CD4-positive, alpha-beta memory T cell (primary cell): Measurements from ENCODE around the gene UCK2. TPM values are rescaled to one million over a fixed set of nuclear protein-coding genes. Genes with fewer than 3 reads are reported as not detected.
A peak's percentile ranks its signal among the peaks of the same experiment; 100 is the strongest.

ENCODE experiments used
- CTCF ChIA-PET: fragments of 350-600 bp; sonication (Branson Sonifier 250); formaldehyde crosslinking; loops from one replicate; lab custom pipeline; 2021; ENCODE audit warnings: inconsistent platforms; ENCODE audit not compliant: partially characterized antibody; lab: Charles Lee
- POLR2A ChIA-PET: fragments of 350-600 bp; sonication (Branson Sonifier 250); formaldehyde crosslinking; loops from one replicate; lab custom pipeline; 2021; ENCODE audit not compliant: partially characterized antibody; lab: Charles Lee
- DNase-seq, 5 donors: peaks; one replicate each; pipeline versions ENCODE4 v3.0.0 to v3.0.0-alpha.2; 2020 to 2022; ENCODE audit warnings: mixed read lengths in 1 of 5
- H3K27ac ChIP-seq: one replicate; pipeline ENCODE4 v1.7.0; 2013; ENCODE audit warnings: low read depth, low read length
- H3K27me3 ChIP-seq: 2 replicates; pipeline ENCODE4 v1.7.0; 2013; ENCODE audit warnings: mild to moderate bottlenecking, low read length, moderate library complexity; ENCODE audit not compliant: insufficient read depth
- H3K36me3 ChIP-seq: 2 replicates; pipeline ENCODE4 v1.7.0; 2013; ENCODE audit warnings: mild to moderate bottlenecking, low read length, moderate library complexity; ENCODE audit not compliant: insufficient read depth
- H3K4me1 ChIP-seq: 2 replicates; pipeline ENCODE4 v1.7.0; 2013; ENCODE audit warnings: mild to moderate bottlenecking, low read length, moderate library complexity; ENCODE audit not compliant: insufficient read depth
- H3K4me3 ChIP-seq, 2 donors: one replicate each; pipeline ENCODE4 v1.7.0; 2013; ENCODE audit warnings: low read length in 2 of 2, mild to moderate bottlenecking in 1 of 2
- H3K9me3 ChIP-seq, 2 donors: one replicate each; pipeline ENCODE4 v1.7.0; 2013; ENCODE audit warnings: low read length in 2 of 2, control low read depth in 1 of 2; ENCODE audit not compliant: control insufficient read depth in 1 of 2
- H3K27ac Mint-ChIP-seq, 7 donors: one replicate each; pipeline ENCODE4 v1.8.0; 2020 to 2021; ENCODE audit warnings: mixed read lengths in 7 of 7, mild to moderate bottlenecking in 6 of 7, inconsistent platforms in 3 of 7, moderate library complexity in 3 of 7
- H3K27me3 Mint-ChIP-seq, 2 donors: one replicate each; pipeline ENCODE4 v1.8.0; 2020 to 2021; ENCODE audit warnings: mixed read lengths in 2 of 2
- H3K36me3 Mint-ChIP-seq, 2 donors: one replicate each; pipeline ENCODE4 v1.8.0; 2020 to 2021; ENCODE audit warnings: mixed read lengths in 2 of 2, inconsistent platforms in 1 of 2, mild to moderate bottlenecking in 1 of 2
- H3K4me1 Mint-ChIP-seq, 4 donors: one replicate each; pipeline ENCODE4 v1.8.0; 2020 to 2021; ENCODE audit warnings: mixed read lengths in 4 of 4, mild to moderate bottlenecking in 1 of 4
- H3K4me3 Mint-ChIP-seq, 8 donors: one replicate each; pipeline ENCODE4 v1.8.0; 2020 to 2021; ENCODE audit warnings: mixed read lengths in 8 of 8, mild to moderate bottlenecking in 7 of 8, moderate library complexity in 6 of 8, inconsistent platforms in 3 of 8
- H3K9me3 Mint-ChIP-seq, 8 donors: one replicate each; pipeline ENCODE4 v1.8.0; 2020 to 2021; ENCODE audit warnings: mixed read lengths in 8 of 8, mild to moderate bottlenecking in 5 of 8, inconsistent platforms in 3 of 8, moderate library complexity in 1 of 8
- intact Hi-C: fragments of 100-400 bp; cut with micrococcal nuclease; formaldehyde crosslinking; loops from one replicate; pipeline ENCODE4 v1.15.1; 2023
- polyA plus RNA-seq, 2 donors: library from polyadenylated mRNA; unstranded; fragments of 300-500 nt; fragmentation: Illumina TruSeq; gene quantifications; one replicate each; pipeline ENCODE4 v1.2.3, GENCODE V29; 2021
- total RNA-seq, 2 experiments: library from RNA; stranded (reverse); gene quantifications; one replicate each; pipeline ENCODE4 v1.2.3, GENCODE V29; 2021

The UCK2 gene
- total and polyA plus RNA-seq, 4 experiments from 2014 or later = 2.1 to 5.6 (median 4.1) TPM

DNA sequence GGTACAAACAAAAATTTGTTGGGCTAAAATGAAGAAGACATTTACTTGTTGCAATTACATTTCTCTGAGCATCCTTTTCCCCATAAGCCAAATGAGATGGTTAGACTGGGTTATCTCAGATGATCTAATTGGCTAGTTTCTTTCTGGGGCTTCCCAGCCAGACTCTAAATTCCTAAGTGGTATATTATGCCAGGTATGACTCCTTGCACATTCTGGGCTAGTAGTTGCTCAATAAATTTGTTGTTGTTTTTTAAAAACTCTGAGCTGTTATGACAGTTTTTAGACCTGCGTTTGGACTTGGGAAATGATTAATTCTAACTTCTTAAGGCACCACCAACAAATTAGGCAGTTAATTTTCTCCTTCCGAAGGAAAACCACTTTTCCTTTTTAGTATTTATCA, 66.1 kb downstream of the UCK2 start:
- intact Hi-C loops = no loop called here
- no peaks in the 10 kb centered on the region for H3K9me3 Mint-ChIP-seq
- H3K36me3 Mint-ChIP-seq = peaks cover 4 to 6% of the 10 kb centered on the region in 2 donors
- no peak overlapping the region for H3K4me3 Mint-ChIP-seq
- H3K27me3 Mint-ChIP-seq = no peaks in the 10 kb centered on the region
- H3K27ac Mint-ChIP-seq = no peak overlapping the region
- Histone ChIP-seq H3K36me3 (no peaks in the 10 kb centered on the region), H3K27me3 (no peaks in the 10 kb centered on the region), H3K4me3 (no peak overlapping the region), H3K9me3 (no peaks in the 10 kb centered on the region), H3K4me1 (peaks cover 6% of the 10 kb centered on the region), H3K27ac (no peak overlapping the region)
- DNase-seq = no peak
- H3K4me1 Mint-ChIP-seq = peaks cover 6 to 10% (median 9%) of the 10 kb centered on the region in 4 donors
- ChIA-PET POLR2A (no interaction called here), CTCF (no interaction called here)

DNA sequence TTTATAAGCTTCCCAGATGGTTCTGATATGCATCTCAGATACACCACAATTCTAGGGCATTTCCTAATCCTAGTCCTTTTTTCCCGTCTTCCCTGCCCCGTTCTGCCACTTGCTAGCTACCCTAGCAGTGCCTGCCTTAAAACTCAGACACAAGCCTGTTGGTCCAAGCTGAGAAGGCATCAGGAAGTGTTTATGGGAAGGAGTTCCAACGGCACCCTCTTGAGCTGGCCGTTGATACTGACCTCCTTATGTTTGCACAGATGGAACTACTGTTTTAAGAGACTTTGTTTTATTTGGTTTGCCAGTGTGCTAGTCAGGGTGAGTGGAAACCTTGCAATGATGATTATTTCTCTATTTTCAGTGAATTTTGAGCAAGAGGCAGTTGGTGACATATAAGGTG, 67.2 kb downstream of the UCK2 start:
- Histone ChIP-seq H3K27ac (no peak overlapping the region), H3K36me3 (no peaks in the 10 kb centered on the region), H3K27me3 (no peaks in the 10 kb centered on the region), H3K4me1 (peaks cover 6% of the 10 kb centered on the region), H3K9me3 (no peaks in the 10 kb centered on the region), H3K4me3 (no peak overlapping the region)
- Mint-ChIP-seq H3K4me3 (no peak overlapping the region), H3K27me3 (no peaks in the 10 kb centered on the region), H3K9me3 (no peaks in the 10 kb centered on the region), H3K27ac (peak overlapping the region in 1 of 7 donors; percentile 1), H3K36me3 (peaks cover 4 to 6% of the 10 kb centered on the region in 2 donors), H3K4me1 (peaks cover 6 to 10% (median 9%) of the 10 kb centered on the region in 4 donors)
- ChIA-PET CTCF (interaction anchor here (2.3 kb wide), 1 partner anchor 527 kb away, joined by 5 read pairs; no protein-coding TSS in a partner anchor), POLR2A (no interaction called here)
- no peak for DNase-seq
- intact Hi-C loops = no loop called here

DNA sequence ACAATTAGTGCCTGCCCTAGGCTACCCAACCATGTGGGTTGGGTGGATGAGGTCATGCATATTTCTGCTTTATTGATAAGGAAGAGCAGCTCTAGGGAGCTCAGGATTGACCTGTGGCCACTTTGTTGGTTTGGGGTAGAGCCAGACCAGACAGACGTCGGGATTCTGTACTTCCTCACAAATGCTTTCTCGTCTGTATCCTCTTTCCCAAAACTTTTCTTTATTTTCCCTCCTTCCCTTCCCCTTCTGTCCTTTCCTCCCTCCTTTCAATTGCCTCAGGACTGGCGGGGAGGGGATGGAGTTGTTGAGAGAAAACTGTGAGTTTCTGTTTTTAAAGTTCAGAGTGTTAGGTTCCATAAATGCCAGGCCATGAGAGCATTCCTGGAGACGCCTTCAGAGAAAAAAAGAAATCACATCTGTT, 68.0 kb downstream of the UCK2 start:
- Histone ChIP-seq H3K27ac (no peak overlapping the region), H3K4me1 (peaks cover 6% of the 10 kb centered on the region), H3K4me3 (no peak overlapping the region), H3K27me3 (no peaks in the 10 kb centered on the region), H3K36me3 (no peaks in the 10 kb centered on the region), H3K9me3 (no peaks in the 10 kb centered on the region)
- no peak for DNase-seq
- no peak overlapping the region for H3K27ac Mint-ChIP-seq
- intact Hi-C loops = no loop called here
- H3K27me3 Mint-ChIP-seq = no peaks in the 10 kb centered on the region
- CTCF ChIA-PET = interaction anchor here (2.3 kb wide), 1 partner anchor 528 kb away, joined by 5 read pairs; no protein-coding TSS in a partner anchor
- POLR2A ChIA-PET = no interaction called here
- H3K9me3 Mint-ChIP-seq = no peaks in the 10 kb centered on the region
- peaks cover 6 to 12% (median 10%) of the 10 kb centered on the region in 4 donors for H3K4me1 Mint-ChIP-seq
- no peak overlapping the region for H3K4me3 Mint-ChIP-seq
- H3K36me3 Mint-ChIP-seq = peaks cover 4 to 6% of the 10 kb centered on the region in 2 donors

DNA sequence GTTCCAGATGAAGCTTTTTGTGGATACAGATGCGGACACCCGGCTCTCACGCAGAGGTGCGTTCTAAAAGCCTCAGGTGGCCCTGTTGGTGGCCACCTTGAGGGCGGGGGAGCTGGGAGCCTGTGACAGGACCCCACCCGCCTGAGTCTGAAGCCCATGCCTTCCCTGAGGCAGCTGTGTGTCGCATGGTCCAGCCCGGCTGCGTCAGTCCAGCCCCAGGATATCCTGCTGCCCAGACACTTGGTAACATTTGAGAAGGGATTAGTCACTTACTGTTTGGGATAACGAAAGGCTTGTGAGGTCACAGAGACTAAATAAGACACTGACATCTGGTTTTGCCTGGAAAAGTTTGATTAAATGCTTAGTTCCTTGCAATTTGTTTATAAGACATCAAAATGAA, 68.9 kb downstream of the UCK2 start:
- H3K4me1 Mint-ChIP-seq = peaks cover 6 to 13% (median 10%) of the 10 kb centered on the region in 4 donors
- H3K9me3 Mint-ChIP-seq = no peaks in the 10 kb centered on the region
- Histone ChIP-seq H3K36me3 (no peaks in the 10 kb centered on the region), H3K4me1 (peaks cover 6% of the 10 kb centered on the region), H3K27me3 (no peaks in the 10 kb centered on the region), H3K27ac (no peak overlapping the region), H3K9me3 (no peaks in the 10 kb centered on the region), H3K4me3 (no peak overlapping the region)
- peaks cover 3 to 6% of the 10 kb centered on the region in 2 donors for H3K36me3 Mint-ChIP-seq
- no peak overlapping the region for H3K4me3 Mint-ChIP-seq
- no peak for DNase-seq
- intact Hi-C loops = no loop called here
- ChIA-PET CTCF (interaction anchor here (0.7 to 2.3 kb wide), 3 partner anchors 13 to 529 kb away, joined by 3 to 5 read pairs (median 4); no protein-coding TSS in a partner anchor), POLR2A (interaction anchor here (1.2 kb wide), 1 partner anchor 127 kb away, joined by 3 read pairs; no protein-coding TSS in a partner anchor)
- H3K27me3 Mint-ChIP-seq = no peaks in the 10 kb centered on the region
- H3K27ac Mint-ChIP-seq = no peak overlapping the region

DNA sequence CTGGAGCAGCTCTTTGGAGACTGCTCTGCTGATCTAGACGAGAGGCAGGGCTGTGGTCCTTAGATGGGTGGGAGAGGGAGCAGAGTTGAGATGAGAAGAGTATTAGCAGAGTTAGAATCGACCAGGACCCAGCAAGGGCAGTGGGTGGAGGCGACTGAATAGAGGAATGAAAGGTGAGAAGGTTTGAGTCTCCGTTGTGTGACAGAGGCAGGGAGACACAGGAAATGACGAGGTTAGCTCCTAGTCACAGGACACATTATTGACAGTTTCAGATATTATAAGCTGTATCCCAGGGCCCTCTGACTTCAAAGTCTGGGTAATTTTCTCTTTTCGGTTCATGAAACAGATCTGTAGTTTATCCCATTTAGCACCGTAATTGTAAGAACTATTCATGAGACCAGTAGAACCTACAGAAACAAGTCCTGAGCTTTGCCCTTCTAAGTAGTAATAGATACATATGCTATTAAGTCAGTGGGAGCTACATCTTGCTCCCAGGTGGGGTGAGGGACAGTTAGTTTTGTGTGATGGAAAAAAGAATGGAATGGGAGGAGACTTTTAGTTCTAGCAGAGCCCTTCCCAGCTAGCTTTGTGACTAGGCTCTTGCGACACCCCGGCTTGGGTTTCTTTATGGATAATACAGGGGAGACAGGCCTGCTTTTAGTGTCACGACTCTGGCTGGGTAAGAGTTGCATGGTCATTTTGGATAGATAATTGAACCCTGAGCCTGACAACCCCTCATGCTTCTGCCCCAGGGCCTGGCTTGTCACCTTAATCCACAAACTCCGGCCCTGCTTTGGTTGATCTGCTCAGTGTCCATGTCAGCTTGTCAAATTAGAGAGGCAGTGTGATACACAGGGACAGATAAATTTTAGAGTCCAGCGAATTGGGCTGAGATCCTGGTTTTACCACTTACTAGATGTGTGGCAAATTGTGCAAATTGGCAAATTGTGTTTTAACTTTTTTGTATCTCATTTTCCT, 70.2 kb downstream of the UCK2 start:
- Mint-ChIP-seq H3K4me1 (peaks cover 6 to 13% (median 10%) of the 10 kb centered on the region in 4 donors), H3K9me3 (no peaks in the 10 kb centered on the region), H3K36me3 (no peaks in the 10 kb centered on the region), H3K4me3 (peak overlapping the region in 1 of 8 donors; percentile 18), H3K27ac (peak overlapping the region in 4 of 7 donors; percentile 54 to 68 (median 64)), H3K27me3 (no peaks in the 10 kb centered on the region)
- no peak for DNase-seq
- H3K27me3 ChIP-seq = no peaks in the 10 kb centered on the region
- ChIA-PET CTCF (interaction anchor here (0.7 to 1.5 kb wide), 3 partner anchors 12 to 505 kb away, joined by 3 to 4 read pairs (median 3); no protein-coding TSS in a partner anchor), POLR2A (interaction anchor here (1.2 kb wide), 1 partner anchor 128 kb away, joined by 3 read pairs; no protein-coding TSS in a partner anchor)
- H3K27ac ChIP-seq = no peak overlapping the region
- H3K4me3 ChIP-seq = no peak overlapping the region
- intact Hi-C loops = no loop called here
- H3K9me3 ChIP-seq = no peaks in the 10 kb centered on the region
- peaks cover 6% of the 10 kb centered on the region for H3K4me1 ChIP-seq
- H3K36me3 ChIP-seq = no peaks in the 10 kb centered on the region

DNA sequence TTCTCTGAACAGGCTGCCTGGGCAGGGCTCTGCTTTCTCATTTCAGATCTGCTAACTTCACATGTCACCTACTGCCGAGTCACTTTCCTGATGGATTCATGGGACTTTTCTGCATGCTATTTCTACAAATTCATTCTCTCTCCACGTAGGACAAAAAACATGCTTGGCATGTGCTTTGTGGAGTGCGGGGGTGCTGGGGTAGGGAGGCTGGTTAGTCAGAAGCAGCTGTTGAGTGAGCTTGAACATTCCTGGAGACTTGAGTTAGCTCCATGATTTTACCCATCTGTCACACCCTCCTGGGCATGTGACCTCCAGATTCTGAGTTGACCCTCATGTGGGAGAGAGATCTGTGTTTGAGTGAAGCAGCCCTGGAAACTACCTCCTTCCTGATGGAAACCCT, 71.4 kb downstream of the UCK2 start:
- ChIA-PET POLR2A (no interaction called here), CTCF (interaction anchor here (1.0 to 19.5 kb wide), 2 partner anchors 16 to 26 kb away, joined by 4 to 123 read pairs; no protein-coding TSS in a partner anchor)
- Histone ChIP-seq H3K4me3 (no peak overlapping the region), H3K9me3 (no peaks in the 10 kb centered on the region), H3K27me3 (no peaks in the 10 kb centered on the region), H3K4me1 (peaks cover 6% of the 10 kb centered on the region), H3K27ac (no peak overlapping the region), H3K36me3 (no peaks in the 10 kb centered on the region)
- intact Hi-C loops = no loop called here
- H3K36me3 Mint-ChIP-seq = no peaks in the 10 kb centered on the region
- DNase-seq = no peak
- H3K4me1 Mint-ChIP-seq = peaks cover 6 to 13% (median 10%) of the 10 kb centered on the region in 4 donors
- H3K27me3 Mint-ChIP-seq = no peaks in the 10 kb centered on the region
- H3K27ac Mint-ChIP-seq = no peak overlapping the region
- no peaks in the 10 kb centered on the region for H3K9me3 Mint-ChIP-seq
- H3K4me3 Mint-ChIP-seq = no peak overlapping the region

DNA sequence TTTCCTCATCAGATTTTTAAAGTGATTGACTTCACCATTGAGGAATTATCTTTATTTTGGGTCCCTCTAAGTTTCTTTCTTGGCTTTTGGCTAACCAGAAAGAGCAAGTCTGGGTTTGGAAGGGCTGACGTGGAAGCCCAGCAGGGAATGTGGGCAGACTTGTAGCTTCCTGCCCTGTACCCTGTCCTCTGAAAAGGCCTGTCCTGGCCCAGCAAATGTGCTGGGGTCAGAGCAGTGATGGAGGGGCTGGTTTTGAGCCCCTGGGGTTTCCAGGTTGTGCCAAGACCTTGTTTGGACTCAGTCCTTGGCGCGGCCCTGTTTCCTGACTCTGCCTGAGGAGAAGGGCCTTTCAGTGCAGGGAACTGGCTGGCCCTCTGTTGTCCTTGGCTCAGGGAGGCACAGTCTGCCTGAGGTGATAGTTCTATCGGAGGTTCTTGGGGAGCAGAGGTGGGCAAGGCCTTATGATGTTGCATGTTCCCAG, 72.1 kb downstream of the UCK2 start:
- Mint-ChIP-seq H3K27me3 (no peaks in the 10 kb centered on the region), H3K4me3 (no peak overlapping the region), H3K27ac (no peak overlapping the region), H3K4me1 (peaks cover 6 to 13% (median 10%) of the 10 kb centered on the region in 4 donors), H3K9me3 (no peaks in the 10 kb centered on the region), H3K36me3 (no peaks in the 10 kb centered on the region)
- DNase-seq = no peak
- intact Hi-C loops = no loop called here
- no peaks in the 10 kb centered on the region for H3K9me3 ChIP-seq
- H3K36me3 ChIP-seq = no peaks in the 10 kb centered on the region
- no peaks in the 10 kb centered on the region for H3K27me3 ChIP-seq
- H3K27ac ChIP-seq = no peak overlapping the region
- no peak overlapping the region for H3K4me3 ChIP-seq
- ChIA-PET CTCF (interaction anchor here (1.5 to 19.5 kb wide), 2 partner anchors 25 to 297 kb away, joined by 4 to 123 read pairs; no protein-coding TSS in a partner anchor), POLR2A (no interaction called here)
- H3K4me1 ChIP-seq = peaks cover 6% of the 10 kb centered on the region
